ENCODE measurements around the gene CACTIN.

DNA sequence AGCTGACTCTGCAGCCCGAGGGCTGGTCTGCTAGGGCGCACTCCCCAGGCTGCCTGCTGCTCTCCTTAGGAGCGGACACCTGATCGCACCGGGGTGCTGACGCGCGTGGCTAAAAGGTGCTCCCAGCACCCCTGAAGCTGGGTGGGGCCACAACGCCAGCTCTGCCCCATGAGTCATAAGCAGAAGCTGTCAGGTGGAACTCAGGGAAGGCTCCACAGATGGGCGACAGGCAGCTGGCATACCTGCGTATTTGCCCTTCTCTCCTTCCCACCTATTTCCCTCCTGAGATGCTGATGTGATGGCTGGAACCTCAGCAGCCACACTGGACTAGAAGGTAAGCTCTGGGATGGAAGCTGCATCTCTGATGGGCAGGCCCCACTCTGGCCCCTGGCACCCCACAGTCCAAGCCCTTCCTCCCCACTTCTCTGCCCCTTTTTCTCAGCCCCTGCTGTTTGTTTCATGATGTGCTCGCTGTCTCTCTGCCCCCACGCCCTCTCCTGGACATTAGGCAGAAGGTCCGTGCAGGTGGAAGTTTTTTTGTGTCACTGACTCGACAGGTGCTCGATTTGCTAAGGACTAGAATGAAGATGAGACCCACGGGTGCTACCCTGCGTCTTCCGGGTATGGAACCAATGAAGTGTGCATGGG is 30.3 kb upstream of the CACTIN start:
- TF ChIP-seq, protein P1, sequence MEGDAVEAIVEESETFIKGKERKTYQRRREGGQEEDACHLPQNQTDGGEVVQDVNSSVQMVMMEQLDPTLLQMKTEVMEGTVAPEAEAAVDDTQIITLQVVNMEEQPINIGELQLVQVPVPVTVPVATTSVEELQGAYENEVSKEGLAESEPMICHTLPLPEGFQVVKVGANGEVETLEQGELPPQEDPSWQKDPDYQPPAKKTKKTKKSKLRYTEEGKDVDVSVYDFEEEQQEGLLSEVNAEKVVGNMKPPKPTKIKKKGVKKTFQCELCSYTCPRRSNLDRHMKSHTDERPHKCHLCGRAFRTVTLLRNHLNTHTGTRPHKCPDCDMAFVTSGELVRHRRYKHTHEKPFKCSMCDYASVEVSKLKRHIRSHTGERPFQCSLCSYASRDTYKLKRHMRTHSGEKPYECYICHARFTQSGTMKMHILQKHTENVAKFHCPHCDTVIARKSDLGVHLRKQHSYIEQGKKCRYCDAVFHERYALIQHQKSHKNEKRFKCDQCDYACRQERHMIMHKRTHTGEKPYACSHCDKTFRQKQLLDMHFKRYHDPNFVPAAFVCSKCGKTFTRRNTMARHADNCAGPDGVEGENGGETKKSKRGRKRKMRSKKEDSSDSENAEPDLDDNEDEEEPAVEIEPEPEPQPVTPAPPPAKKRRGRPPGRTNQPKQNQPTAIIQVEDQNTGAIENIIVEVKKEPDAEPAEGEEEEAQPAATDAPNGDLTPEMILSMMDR (conservative IDR thresholded peaks at IDR 0.05; ENCODE audit: low read depth, low read length): no peak
- TF ChIP-seq POLR2A (IDR thresholded peaks at IDR 0.05; ENCODE audit: low read depth, low read length): no peak
- no peak for TF ChIP-seq MAFK (IDR thresholded peaks at IDR 0.05; ENCODE audit: low read depth, low read length)
- TF ChIP-seq FOS (IDR thresholded peaks at IDR 0.05; ENCODE audit: low read depth, low read length): no peak

Measured in IMR-90 (cell line).